Natural killer cell (primary cell): ENCODE data around the gene NUF2. TPM values are rescaled to one million over a fixed set of nuclear protein-coding genes. Genes with fewer than 3 reads are reported as not detected.

Experiments
- ATAC-seq, 3 donors: fragments of 150-1000 bp in 2 of 3; fragments of 200-7000 bp in 1 of 3; cut with Tn5 transposase; 1 replicate in 1 of 3; 2 replicates in 2 of 3; pipeline ENCODE4 v1.10.0; 2021; ENCODE audit warnings: mild to moderate bottlenecking in 2 of 3, moderate library complexity in 2 of 3
- DNase-seq, 2 donors: peaks; one replicate each; pipeline versions ENCODE4 v3.0.0 to v3.0.0-alpha.2; 2013 to 2021; ENCODE audit warnings: mixed read lengths in 1 of 2
- H3K27ac ChIP-seq: one replicate; pipeline ENCODE4 v1.5.1; 2013; ENCODE audit warnings: mild to moderate bottlenecking, low read length
- H3K27me3 ChIP-seq: one replicate; pipeline ENCODE4 v1.6.1; 2013; ENCODE audit warnings: low read length; ENCODE audit not compliant: control insufficient read depth, insufficient read depth
- H3K36me3 ChIP-seq: one replicate; pipeline ENCODE4 v1.6.1; 2013; ENCODE audit warnings: low read length; ENCODE audit not compliant: control insufficient read depth, insufficient read depth
- H3K4me1 ChIP-seq: one replicate; pipeline ENCODE4 v1.6.1; 2013; ENCODE audit warnings: low read length; ENCODE audit not compliant: control insufficient read depth, insufficient read depth
- H3K4me3 ChIP-seq: one replicate; pipeline ENCODE4 v1.5.1; 2013; ENCODE audit warnings: low read length
- H3K9me3 ChIP-seq: one replicate; pipeline ENCODE4 v1.6.1; 2013; ENCODE audit warnings: low read length; ENCODE audit not compliant: control insufficient read depth, insufficient read depth
- H3K27ac Mint-ChIP-seq, 2 donors: one replicate each; pipeline ENCODE4 v1.8.0; 2022; ENCODE audit warnings: mild to moderate bottlenecking in 2 of 2, mixed read lengths in 2 of 2, moderate library complexity in 1 of 2
- H3K27me3 Mint-ChIP-seq, 2 donors: one replicate each; pipeline ENCODE4 v1.8.0; 2022; ENCODE audit warnings: low read depth in 2 of 2, mixed read lengths in 2 of 2
- H3K36me3 Mint-ChIP-seq: one replicate; pipeline ENCODE4 v1.8.0; 2022; ENCODE audit warnings: mixed read lengths
- H3K4me1 Mint-ChIP-seq, 2 donors: one replicate each; pipeline ENCODE4 v1.8.0; 2022; ENCODE audit warnings: mixed read lengths in 2 of 2
- H3K4me3 Mint-ChIP-seq: one replicate; pipeline ENCODE4 v1.8.0; 2022; ENCODE audit warnings: mild to moderate bottlenecking, moderate library complexity, mixed read lengths
- H3K9me3 Mint-ChIP-seq, 2 donors: one replicate each; pipeline ENCODE4 v1.8.0; 2022; ENCODE audit warnings: mixed read lengths in 2 of 2
- WGBS: methylation state at CpG from one replicate; pipeline ENCODE4 v1.1.7; 2013; ENCODE audit warnings: missing lambda C conversion rate; ENCODE audit not compliant: insufficient coverage; 5-methylcytosine and 5-hydroxymethylcytosine counted together
- intact Hi-C: fragments of 100-400 bp; cut with micrococcal nuclease; formaldehyde crosslinking; loops from one replicate; pipeline ENCODE4 v1.14.2; 2022
- total RNA-seq, 4 donors: library from RNA; stranded (reverse); fragments of 120-200 nt in 1 of 4; gene quantifications; one replicate each; pipeline versions ENCODE4 v1.2.3 to v1.2.4, GENCODE V29; 2013 to 2022
- TF ChIP-seq, protein P1 (sequence below): fragments of 200-600 bp; IDR thresholded peaks from one replicate; pipeline ENCODE4 v1.8.0; 2022; ENCODE audit warnings: antibody characterized with exemption

Gene NUF2
- total RNA-seq, 3 donors from 2014 or later (not counting 1 experiment from before 2014, with no cell fraction given), result 2.5 to 5.6 (median 2.7) TPM

DNA sequence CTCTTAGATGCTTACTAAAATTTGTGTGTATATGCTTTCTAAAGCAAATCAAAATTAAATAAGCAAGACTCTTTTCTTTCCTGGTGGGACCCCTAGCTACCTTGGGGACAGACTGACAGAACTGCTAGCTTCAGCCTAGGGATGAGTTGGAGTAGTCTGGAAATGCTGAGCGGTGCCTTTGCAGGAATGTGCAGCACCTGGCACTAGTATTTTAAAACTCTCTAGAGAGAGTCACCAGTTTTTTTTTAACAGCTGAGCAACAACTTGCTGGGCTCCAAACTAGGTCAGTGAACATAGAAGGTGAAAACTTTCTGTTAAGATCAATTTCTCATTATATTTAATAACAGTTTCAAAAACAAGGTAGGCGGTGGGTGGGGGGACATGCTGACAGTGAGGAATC lies 56.8 kb downstream of the NUF2 start:
- Mint-ChIP-seq H3K27ac (no peak overlapping the region), H3K4me3 (no peak overlapping the region), H3K4me1 (no peaks in the 10 kb centered on the region), H3K9me3 (no peaks in the 10 kb centered on the region), H3K36me3 (no peaks in the 10 kb centered on the region), H3K27me3 (peaks cover 20 to 34% of the 10 kb centered on the region in 2 donors)
- Histone ChIP-seq H3K36me3 (no peaks in the 10 kb centered on the region), H3K9me3 (no peaks in the 10 kb centered on the region), H3K4me3 (no peak overlapping the region), H3K27me3 (peaks cover 3% of the 10 kb centered on the region), H3K4me1 (no peaks in the 10 kb centered on the region), H3K27ac (no peak overlapping the region)
- TF ChIP-seq, protein P1, sequence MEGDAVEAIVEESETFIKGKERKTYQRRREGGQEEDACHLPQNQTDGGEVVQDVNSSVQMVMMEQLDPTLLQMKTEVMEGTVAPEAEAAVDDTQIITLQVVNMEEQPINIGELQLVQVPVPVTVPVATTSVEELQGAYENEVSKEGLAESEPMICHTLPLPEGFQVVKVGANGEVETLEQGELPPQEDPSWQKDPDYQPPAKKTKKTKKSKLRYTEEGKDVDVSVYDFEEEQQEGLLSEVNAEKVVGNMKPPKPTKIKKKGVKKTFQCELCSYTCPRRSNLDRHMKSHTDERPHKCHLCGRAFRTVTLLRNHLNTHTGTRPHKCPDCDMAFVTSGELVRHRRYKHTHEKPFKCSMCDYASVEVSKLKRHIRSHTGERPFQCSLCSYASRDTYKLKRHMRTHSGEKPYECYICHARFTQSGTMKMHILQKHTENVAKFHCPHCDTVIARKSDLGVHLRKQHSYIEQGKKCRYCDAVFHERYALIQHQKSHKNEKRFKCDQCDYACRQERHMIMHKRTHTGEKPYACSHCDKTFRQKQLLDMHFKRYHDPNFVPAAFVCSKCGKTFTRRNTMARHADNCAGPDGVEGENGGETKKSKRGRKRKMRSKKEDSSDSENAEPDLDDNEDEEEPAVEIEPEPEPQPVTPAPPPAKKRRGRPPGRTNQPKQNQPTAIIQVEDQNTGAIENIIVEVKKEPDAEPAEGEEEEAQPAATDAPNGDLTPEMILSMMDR, result no peak
- DNase-seq, result no peak
- WGBS, result 80% methylated on average over 1 of the region's 2 CpGs
- ATAC-seq, result no peak
- intact Hi-C loops, result no loop called here

DNA sequence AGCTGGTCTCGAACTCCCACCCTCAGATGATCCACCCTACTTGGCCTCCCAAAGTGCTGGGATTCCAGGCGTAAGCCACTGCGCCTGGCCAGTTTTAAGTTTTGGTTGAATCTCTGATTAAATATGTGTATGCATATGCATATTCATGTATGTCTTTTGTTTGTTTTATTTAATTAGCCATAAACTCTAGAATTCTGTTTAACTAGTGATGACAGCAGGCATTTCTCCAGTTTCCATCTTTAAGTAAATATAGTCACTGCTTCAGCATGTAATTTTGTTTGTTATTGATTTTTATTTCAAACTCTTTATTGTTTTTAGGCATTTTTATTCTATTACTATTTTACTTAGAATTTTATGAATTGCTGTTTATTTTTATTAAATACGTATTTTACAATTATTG lies 58.0 kb downstream of the NUF2 start:
- TF ChIP-seq, protein P1, result no peak
- no peaks in the 10 kb centered on the region for H3K9me3 ChIP-seq
- no peaks in the 10 kb centered on the region for H3K36me3 ChIP-seq
- DNase-seq, result no peak
- Mint-ChIP-seq H3K9me3 (no peaks in the 10 kb centered on the region), H3K36me3 (no peaks in the 10 kb centered on the region), H3K4me1 (no peaks in the 10 kb centered on the region), H3K27ac (no peak overlapping the region), H3K27me3 (peaks cover 18 to 27% of the 10 kb centered on the region in 2 donors), H3K4me3 (no peak overlapping the region)
- no peaks in the 10 kb centered on the region for H3K4me1 ChIP-seq
- intact Hi-C loops, result no loop called here
- no peak for ATAC-seq
- no peak overlapping the region for H3K4me3 ChIP-seq
- WGBS, result no CpG with 5 or more reads among the region's 4 CpGs
- no peak overlapping the region for H3K27ac ChIP-seq
- H3K27me3 ChIP-seq, result peaks cover 3% of the 10 kb centered on the region

DNA sequence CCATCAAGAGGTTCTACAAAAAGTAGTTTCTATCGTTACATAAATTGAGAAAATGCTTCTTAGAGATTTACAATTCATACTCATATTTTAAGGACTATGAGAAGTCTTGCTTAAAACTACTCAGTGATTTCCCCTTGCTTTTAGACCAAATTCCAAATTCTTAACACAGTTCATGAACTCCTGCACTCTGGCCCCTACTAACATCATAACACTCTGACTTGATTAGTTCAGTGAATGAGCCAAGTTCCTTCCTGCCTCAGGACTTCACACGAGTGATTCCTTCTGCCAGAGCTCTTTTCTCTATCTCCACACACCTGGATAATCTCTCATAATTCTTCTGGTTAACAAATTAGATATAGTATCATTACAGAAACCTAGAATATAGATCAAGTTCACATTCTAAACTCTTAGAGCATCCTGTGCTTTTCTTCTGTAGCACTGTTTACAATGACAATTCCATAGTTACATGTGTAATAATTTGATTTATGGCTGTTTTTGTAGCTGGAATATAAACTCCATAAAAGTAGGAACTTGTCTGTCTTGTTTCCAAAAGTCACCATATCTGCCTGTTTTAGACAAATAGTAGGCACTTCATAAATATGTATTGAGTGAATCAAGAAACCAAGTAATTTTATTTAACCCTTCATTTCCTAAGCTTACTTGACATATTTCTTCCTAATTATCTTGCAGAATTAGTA lies 59.9 kb downstream of the NUF2 start:
- H3K27ac Mint-ChIP-seq, result no peak overlapping the region
- peaks cover 15% of the 10 kb centered on the region in 2 donors for H3K27me3 Mint-ChIP-seq
- peaks cover 3% of the 10 kb centered on the region for H3K27me3 ChIP-seq
- 55% methylated on average over 2 of the region's 2 CpGs for WGBS
- no peaks in the 10 kb centered on the region for H3K4me1 Mint-ChIP-seq
- DNase-seq, result no peak
- no peaks in the 10 kb centered on the region for H3K4me1 ChIP-seq
- H3K9me3 Mint-ChIP-seq, result no peaks in the 10 kb centered on the region
- intact Hi-C loops, result no loop called here
- no peaks in the 10 kb centered on the region for H3K36me3 ChIP-seq
- no peak overlapping the region for H3K4me3 Mint-ChIP-seq
- H3K36me3 Mint-ChIP-seq, result no peaks in the 10 kb centered on the region
- H3K4me3 ChIP-seq, result no peak overlapping the region
- no peak overlapping the region for H3K27ac ChIP-seq
- ATAC-seq, result no peak
- TF ChIP-seq, protein P1, result no peak
- H3K9me3 ChIP-seq, result no peaks in the 10 kb centered on the region

DNA sequence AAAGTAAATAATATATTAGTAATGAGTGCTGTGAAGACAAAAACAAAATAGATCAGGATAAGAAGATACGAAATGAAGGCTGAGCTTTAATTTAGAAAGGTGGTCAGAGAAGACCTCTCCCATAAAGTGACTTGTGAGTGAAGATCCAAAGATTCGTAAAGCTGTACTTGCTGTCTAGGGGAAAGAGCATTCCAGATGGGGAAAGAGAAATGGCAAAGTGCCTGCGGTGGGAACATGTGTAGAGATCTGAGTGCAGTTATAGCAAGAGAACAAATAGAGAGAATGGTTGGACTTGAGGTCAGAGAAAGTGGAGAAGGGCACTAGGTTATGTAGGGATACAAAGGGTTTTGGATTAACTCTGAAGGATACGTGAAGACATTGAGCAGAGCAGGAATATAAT lies 60.6 kb downstream of the NUF2 start:
- H3K27ac Mint-ChIP-seq, result no peak overlapping the region
- no peak overlapping the region for H3K27ac ChIP-seq
- no peak overlapping the region for H3K4me3 Mint-ChIP-seq
- H3K9me3 Mint-ChIP-seq, result no peaks in the 10 kb centered on the region
- no peak overlapping the region for H3K4me3 ChIP-seq
- no peaks in the 10 kb centered on the region for H3K36me3 Mint-ChIP-seq
- peaks cover 13 to 19% of the 10 kb centered on the region in 2 donors for H3K27me3 Mint-ChIP-seq
- intact Hi-C loops, result no loop called here
- ATAC-seq, result no peak
- peaks cover 3% of the 10 kb centered on the region for H3K27me3 ChIP-seq
- TF ChIP-seq, protein P1, result no peak
- H3K4me1 ChIP-seq, result no peaks in the 10 kb centered on the region
- no peaks in the 10 kb centered on the region for H3K36me3 ChIP-seq
- H3K4me1 Mint-ChIP-seq, result no peaks in the 10 kb centered on the region
- 87% methylated on average over 4 of the region's 4 CpGs for WGBS
- no peak for DNase-seq
- H3K9me3 ChIP-seq, result no peaks in the 10 kb centered on the region
